CD4-positive, alpha-beta T cell treated with Interferon gamma for 1 hour (primary cell): ENCODE measurements around the gene SSTR5.
"Not testable (repeated sequence)": the region's sequence is repeated elsewhere in the genome, so short reads cannot be mapped to it uniquely, and the experiment has no call there.

Experiments used
- DNase-seq: peaks from one replicate; pipeline ENCODE4 v3.0.0-alpha.2; 2020

Gene SSTR5

GRCh38 chr16:1072526-1073261, at the start of gene SSTR5:
SSTR5 (plus strand) TSS chr16:1072747; CDS start chr16:1078869, 6,122 bp downstream.
- no peak for DNase-seq

DNA sequence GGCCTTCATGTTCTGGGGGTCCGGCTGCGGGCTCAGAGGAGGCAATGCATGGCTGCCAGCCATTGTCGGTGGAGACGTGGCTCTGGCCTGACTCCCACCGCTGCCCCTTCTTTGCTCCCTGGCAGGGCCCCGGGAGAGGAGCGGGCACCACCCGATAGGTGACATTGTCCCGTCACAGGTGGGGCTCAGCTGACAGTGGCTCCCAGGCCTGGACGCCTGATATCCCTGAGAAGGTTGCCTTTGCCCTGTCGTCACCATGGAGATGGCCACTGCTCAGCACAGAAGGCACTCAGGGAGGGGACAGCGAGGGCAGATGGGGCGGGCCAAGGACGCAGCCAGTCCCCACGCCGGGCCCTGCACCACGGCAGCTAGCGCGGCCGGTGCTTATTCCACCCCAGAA, 48.4 kb upstream of the SSTR5 start:
- DNase-seq = no peak

- not testable (repeated sequence) for DNase-seq
Observed at GRCh38 chr16:1025183-1025809, 47.3 kb upstream of the SSTR5 start.

DNA sequence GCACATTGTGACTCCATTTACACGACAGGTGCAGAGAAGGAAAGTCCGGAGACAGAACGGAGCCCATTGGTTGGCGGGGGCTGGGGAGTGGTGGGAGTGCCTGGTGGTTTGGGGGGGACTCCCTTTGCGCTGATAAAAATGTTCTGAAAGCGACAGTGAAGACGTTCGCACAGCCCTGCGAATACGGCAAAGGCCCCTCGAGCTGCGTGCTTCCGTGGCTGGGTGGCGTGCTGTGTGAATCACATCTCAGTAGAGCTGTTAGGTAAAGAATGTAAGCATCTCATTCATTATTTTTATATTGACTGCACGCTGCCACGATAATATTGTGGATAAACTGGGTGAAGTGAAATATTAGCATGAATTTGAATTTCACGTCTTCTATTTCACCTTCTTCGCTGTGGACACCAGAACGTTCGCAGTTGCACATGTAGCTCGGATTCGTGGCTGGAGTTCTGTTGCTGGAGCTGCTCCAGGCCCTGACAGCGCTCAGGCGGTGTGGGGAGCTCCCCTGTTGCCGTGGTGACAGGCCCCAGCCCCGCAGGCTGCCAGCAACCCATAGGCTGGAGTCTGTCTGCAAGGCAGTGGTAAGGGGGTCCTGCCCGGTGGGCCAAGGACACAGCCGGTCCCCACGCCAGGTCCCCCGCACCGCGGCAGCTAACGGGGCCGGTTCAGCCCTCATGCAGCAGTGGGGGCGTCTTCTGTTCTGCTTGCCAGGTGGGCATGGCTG, 46.3 kb upstream of the SSTR5 start:
- no peak for DNase-seq

GRCh38 chr16:1026784-1027500, 45.6 kb upstream of the SSTR5 start:
- no peak for DNase-seq

DNA sequence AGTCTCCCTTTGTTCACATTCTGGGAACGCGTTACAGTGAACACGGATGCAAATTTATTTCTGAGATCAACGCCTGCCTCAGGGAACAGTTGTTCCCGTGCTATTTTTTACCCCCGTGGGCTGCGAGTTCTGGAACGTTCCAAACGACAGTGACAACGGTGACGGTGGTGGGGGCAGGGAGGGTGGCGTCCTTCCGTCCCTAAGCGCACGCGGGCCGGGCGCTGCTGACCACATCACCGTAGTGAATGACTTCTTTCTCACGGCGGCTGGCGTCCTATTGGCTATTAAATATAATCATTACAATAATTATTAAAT, 45.1 kb upstream of the SSTR5 start:
- DNase-seq = no peak

- DNase-seq = no peak
Observed at GRCh38 chr16:1028056-1028455, 44.5 kb upstream of the SSTR5 start.

DNA sequence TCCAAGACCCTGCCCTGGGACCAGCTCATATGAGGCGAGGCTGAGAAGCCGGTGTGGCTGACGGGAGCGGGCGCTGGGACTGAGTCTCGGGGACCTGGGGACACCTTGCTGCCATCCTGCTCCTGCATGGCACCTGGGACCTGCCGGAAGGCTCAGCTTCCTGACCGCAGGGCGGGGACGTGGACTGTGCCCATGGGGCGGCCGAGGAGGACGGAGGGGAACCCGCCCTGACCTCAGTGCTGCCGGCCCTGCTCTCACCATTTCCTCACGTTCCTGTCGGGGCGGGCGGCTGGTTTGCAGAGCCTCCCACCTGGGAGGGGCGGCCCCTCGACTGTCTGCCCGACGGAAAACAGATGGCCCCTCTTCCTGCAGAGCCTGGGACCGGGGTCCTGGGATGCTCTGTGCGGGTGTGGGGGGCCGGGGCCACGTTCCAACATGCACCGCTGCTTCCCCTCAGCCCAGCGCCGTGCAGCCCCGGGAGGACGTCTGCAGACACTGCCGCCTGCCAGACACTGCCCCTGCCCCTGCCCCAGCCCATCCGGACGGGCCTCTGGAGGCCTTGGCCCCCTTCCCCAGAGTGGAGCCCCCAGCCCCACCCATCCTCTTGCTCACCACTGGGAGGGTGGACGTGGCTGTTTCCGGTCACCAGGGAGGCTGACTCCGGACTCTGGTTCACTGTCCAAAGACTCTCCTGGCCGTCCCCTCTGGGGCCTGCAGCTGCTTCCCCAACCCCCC, 43.9 kb upstream of the SSTR5 start:
- DNase-seq = no peak

DNA sequence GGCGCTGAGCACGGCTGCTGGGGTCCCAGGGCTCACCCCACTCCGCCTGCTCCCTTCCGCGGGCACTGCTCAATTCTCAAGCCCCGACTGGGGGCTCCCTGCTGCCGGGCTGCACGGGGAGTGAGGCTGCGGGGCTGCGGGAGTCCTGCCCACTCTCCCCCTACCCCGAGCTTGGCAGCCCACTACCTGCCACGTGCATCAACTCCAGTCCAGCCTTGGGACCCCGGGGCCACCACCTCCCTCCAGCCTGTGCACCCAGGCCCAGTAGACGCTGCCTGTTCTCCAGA, 43.3 kb upstream of the SSTR5 start:
- DNase-seq = no peak

GRCh38 chr16:1030473-1030901, 42.1 kb upstream of the SSTR5 start:
- no peak for DNase-seq

DNA sequence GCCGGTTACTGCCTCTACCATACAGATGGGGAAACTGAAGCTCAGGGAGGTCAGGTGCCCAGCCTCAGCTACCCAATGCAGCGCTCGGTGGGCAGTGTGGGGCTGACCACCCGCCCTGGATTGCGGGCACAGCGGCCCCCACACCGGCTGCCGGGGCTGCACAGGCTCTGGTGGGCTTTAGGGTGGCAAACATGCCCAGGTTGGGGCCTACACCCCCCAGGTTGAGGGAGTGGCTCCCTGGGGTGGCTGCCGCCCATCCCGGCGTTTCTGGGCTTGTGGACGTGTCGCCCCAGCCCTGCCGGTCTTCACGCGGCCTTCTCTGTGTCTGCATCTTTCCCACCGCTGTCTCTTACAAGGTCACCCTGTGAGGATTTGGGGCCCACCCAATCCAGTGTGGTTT, 40.9 kb upstream of the SSTR5 start:
- DNase-seq = no peak

GRCh38 chr16:1032607-1033006, 39.9 kb upstream of the SSTR5 start:
- no peak for DNase-seq

GRCh38 chr16:1033128-1033679, 39.3 kb upstream of the SSTR5 start:
- DNase-seq = no peak

- DNase-seq = no peak
Observed at GRCh38 chr16:1034230-1035065, 38.1 kb upstream of the SSTR5 start.

DNA sequence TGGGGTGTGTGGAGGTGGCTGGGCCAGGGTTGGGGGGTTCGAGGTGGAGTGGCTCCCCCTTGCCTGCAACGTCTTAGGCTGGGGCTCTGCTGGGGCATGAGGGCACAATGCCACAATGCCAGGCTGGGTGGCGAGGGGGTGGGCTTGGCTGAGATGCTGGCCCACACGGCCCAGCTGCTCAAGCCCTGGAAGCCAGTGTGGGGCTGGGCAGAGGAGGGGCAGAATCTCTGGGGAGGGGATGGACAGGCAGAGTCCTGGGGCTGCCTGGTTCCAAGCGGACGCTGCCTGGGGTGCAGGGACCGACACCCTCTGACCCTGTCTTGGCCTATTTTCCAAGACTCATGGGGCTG, 37.5 kb upstream of the SSTR5 start:
- no peak for DNase-seq

- DNase-seq = no peak
Observed at GRCh38 chr16:1036166-1036565, 36.4 kb upstream of the SSTR5 start.

DNA sequence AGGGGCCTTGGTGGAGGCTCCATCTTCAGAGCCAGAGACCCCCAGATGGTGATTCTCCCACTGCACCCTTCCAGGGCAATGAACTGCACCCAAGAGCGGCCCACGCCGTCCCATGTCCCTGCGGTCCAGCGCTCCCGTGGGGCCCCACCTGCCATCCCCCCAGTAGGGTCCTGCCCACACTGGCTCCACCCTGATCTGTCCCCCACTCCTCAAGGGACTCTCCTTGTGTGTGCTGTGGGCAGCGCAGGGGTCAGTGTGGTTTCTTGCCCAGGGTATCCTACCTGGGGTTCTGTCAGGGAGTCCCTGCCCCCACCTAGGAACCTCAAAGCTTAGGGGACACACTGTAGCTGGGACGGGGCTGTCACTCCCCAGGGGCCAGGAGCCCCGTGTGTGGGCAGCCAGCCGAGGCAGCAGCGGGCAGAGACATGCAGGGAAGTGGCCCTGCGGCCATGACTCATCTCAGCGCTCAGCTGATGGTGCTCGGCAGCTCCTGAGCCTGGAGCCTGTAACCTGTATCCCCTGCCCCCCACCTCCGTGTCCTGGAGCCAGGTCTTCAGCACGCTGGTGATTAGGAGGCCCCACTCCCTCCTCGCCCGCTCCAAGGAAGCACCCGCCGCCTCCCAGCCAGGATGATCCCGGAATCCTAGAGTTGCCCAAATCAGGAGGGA, 35.7 kb upstream of the SSTR5 start:
- no peak for DNase-seq

GRCh38 chr16:1037394-1038257, 34.9 kb upstream of the SSTR5 start:
- DNase-seq = no peak

DNA sequence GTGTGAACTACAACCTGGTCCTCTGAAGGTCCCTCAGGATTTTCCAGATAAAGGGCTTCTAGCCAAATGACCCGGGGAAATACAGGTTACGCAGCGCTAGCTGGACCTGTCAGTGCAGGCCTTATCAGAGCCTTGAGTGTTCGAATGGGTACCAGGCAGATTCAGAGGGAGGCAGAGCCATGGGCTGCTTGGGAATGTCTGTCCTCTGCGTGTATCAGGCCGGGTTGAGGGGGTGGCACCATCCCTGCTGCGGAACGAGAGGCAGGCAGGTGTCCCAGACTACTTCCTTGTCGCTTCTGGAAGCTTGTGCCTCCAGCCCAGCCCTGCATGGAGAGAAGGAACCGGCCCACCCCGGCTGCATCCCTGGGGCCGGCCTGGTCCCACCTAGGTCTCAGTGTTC, 33.6 kb upstream of the SSTR5 start:
- no peak for DNase-seq

DNA sequence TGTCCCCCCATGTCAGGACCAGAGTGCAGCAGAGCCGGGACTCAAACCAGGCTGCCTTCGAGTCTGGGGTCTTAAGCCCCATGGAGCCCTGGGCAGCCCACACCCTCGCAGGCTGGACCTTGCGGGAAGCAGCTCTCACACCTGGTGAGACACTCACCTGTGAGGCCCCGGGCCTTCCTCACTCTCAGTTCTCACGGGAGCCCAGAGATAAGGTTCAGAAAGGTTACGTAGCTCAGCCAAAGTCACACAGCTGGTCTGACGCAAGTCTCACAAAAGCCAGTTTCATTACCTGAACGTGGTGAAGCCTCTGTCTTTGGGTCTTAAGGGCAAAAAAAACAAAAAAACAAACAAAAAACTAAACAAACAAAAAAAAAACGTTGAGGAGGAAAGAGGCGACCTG, 32.8 kb upstream of the SSTR5 start:
- no peak for DNase-seq
